ENCODE data around the gene SLC35F3.

SLC35F3 gene

DNA sequence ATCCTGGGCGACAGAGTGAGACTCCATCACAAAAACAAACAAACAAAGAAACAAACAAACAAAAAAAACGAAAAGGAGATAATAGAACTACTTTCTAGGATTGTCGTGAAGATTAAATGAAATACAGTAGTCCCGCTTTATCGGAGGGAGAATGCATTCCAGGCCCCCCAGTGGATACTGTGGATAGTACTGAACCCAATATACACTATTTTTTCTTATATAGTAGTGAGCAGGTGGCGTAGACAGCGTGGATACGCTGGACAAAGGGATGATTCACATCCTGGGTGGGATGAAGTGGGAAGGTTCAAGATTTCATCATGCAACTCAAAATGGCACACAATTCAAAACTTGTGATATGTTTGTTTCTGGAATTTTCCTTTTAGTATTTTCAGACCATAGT lies 8.0 kb downstream of the SLC35F3 start:
- H3K4me3 ChIP-seq (ENCODE audit: low read depth, low read length), result no peak overlapping the region
- TF ChIP-seq MYC (IDR thresholded peaks at IDR 0.05; ENCODE audit: low read depth, low read length) (no peak), POLR2A (IDR thresholded peaks at IDR 0.05; ENCODE audit: extremely low read depth, insufficient read length) (no peak), CTCF (IDR thresholded peaks at IDR 0.05; ENCODE audit: low read depth, low read length) (no peak)
- TF ChIP-seq, protein P1, sequence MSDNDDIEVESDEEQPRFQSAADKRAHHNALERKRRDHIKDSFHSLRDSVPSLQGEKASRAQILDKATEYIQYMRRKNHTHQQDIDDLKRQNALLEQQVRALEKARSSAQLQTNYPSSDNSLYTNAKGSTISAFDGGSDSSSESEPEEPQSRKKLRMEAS (IDR thresholded peaks at IDR 0.05; ENCODE audit: low read depth, low read length), result no peak
- no peak for DNase-seq (ENCODE audit: low read depth)

- no peak for DNase-seq (ENCODE audit: low read depth)
- TF ChIP-seq, protein P1 (IDR thresholded peaks at IDR 0.05; ENCODE audit: low read depth, low read length), result no peak
- TF ChIP-seq MYC (IDR thresholded peaks at IDR 0.05; ENCODE audit: low read depth, low read length), result no peak
- no peak for TF ChIP-seq CTCF (IDR thresholded peaks at IDR 0.05; ENCODE audit: low read depth, low read length)
- no peak for TF ChIP-seq POLR2A (IDR thresholded peaks at IDR 0.05; ENCODE audit: extremely low read depth, insufficient read length)
- no peak overlapping the region for H3K4me3 ChIP-seq (ENCODE audit: low read depth, low read length)
Observed at GRCh38 chr1:233912909-233913308, 8.4 kb downstream of the SLC35F3 start.

GRCh38 chr1:233916706-233917105 lies 12.2 kb downstream of the SLC35F3 start:
- DNase-seq (ENCODE audit: low read depth), result no peak
- TF ChIP-seq POLR2A (IDR thresholded peaks at IDR 0.05; ENCODE audit: extremely low read depth, insufficient read length), result no peak
- no peak for TF ChIP-seq CTCF (IDR thresholded peaks at IDR 0.05; ENCODE audit: low read depth, low read length)
- TF ChIP-seq, protein P1 (IDR thresholded peaks at IDR 0.05; ENCODE audit: low read depth, low read length), result no peak
- no peak for TF ChIP-seq MYC (IDR thresholded peaks at IDR 0.05; ENCODE audit: low read depth, low read length)
- no peak overlapping the region for H3K4me3 ChIP-seq (ENCODE audit: low read depth, low read length)

GRCh38 chr1:233919786-233920185 lies 15.3 kb downstream of the SLC35F3 start:
- no peak for TF ChIP-seq MYC (IDR thresholded peaks at IDR 0.05; ENCODE audit: low read depth, low read length)
- TF ChIP-seq, protein P1 (IDR thresholded peaks at IDR 0.05; ENCODE audit: low read depth, low read length), result no peak
- no peak for TF ChIP-seq CTCF (IDR thresholded peaks at IDR 0.05; ENCODE audit: low read depth, low read length)
- no peak for TF ChIP-seq POLR2A (IDR thresholded peaks at IDR 0.05; ENCODE audit: extremely low read depth, insufficient read length)
- DNase-seq (ENCODE audit: low read depth), result no peak
- no peak overlapping the region for H3K4me3 ChIP-seq (ENCODE audit: low read depth, low read length)

- no peak overlapping the region for H3K4me3 ChIP-seq (ENCODE audit: low read depth, low read length)
- TF ChIP-seq, protein P1 (IDR thresholded peaks at IDR 0.05; ENCODE audit: low read depth, low read length), result no peak
- TF ChIP-seq CTCF (IDR thresholded peaks at IDR 0.05; ENCODE audit: low read depth, low read length) (no peak), POLR2A (IDR thresholded peaks at IDR 0.05; ENCODE audit: extremely low read depth, insufficient read length) (no peak), MYC (IDR thresholded peaks at IDR 0.05; ENCODE audit: low read depth, low read length) (no peak)
Observed at GRCh38 chr1:233928123-233928522, 23.6 kb downstream of the SLC35F3 start.

DNA sequence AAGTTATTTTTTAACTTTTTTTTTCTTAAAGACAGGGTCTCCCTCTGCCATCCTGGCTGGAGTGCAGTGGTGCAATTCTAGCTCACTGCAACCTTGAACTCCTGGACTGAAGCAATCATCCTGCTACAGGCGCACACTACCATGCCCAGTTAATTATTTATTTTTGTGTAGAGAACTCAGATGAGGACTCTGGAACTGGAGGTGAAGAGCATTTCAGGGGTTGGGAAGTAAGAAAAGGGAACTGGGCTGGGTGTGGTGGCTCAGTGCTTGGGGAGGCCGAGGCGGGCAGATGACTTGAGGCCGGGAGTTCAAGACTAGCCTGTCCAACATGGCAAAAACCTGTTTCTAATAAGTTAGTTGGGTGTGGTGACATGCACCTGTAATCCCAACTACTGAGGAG lies 28.9 kb downstream of the SLC35F3 start:
- DNase-seq (ENCODE audit: low read depth), result no peak
- H3K4me3 ChIP-seq (ENCODE audit: low read depth, low read length), result no peak overlapping the region
- no peak for TF ChIP-seq CTCF (IDR thresholded peaks at IDR 0.05; ENCODE audit: low read depth, low read length)
- TF ChIP-seq, protein P1 (IDR thresholded peaks at IDR 0.05; ENCODE audit: low read depth, low read length), result no peak
- TF ChIP-seq MYC (IDR thresholded peaks at IDR 0.05; ENCODE audit: low read depth, low read length), result no peak
- TF ChIP-seq POLR2A (IDR thresholded peaks at IDR 0.05; ENCODE audit: extremely low read depth, insufficient read length), result no peak

More at GRCh38 chr1:233928123-233928522, 23.6 kb downstream of the SLC35F3 start:
- no peak for DNase-seq (ENCODE audit: low read depth)

All from NB4 (cell line).